H9 (cell line): Measurements from ENCODE around the gene HIPK2. TPM values are rescaled to one million over a fixed set of nuclear protein-coding genes. Genes with fewer than 3 reads are reported as not detected.

Experiments used
- DNase-seq: peaks from one replicate; pipeline ENCODE4 v3.0.0-alpha.2; 2017
- H2AFZ ChIP-seq: one replicate; pipeline ENCODE4 v1.6.1; 2013; ENCODE audit warnings: mild to moderate bottlenecking, low read length, control low read depth, moderate library complexity
- H2AK5ac ChIP-seq: 2 replicates; pipeline ENCODE4 v1.6.1; 2013; ENCODE audit warnings: low read length, control low read depth, mixed read lengths; ENCODE audit not compliant: insufficient read length
- H2BK120ac ChIP-seq: one replicate; pipeline ENCODE4 v1.6.1; 2013; ENCODE audit warnings: low read depth, mild to moderate bottlenecking, low read length, control low read depth, inconsistent platforms; ENCODE audit not compliant: poor library complexity, severe bottlenecking
- H2BK12ac ChIP-seq: 2 replicates; pipeline ENCODE4 v1.6.1; 2013; ENCODE audit warnings: low read length, control low read depth, mixed read lengths, low read depth; ENCODE audit not compliant: insufficient read length
- H2BK15ac ChIP-seq: 2 replicates; pipeline ENCODE4 v1.6.1; 2013; ENCODE audit warnings: low read depth, low read length, control low read depth
- H2BK20ac ChIP-seq: one replicate; pipeline ENCODE4 v1.6.1; 2013; ENCODE audit warnings: low read depth, mild to moderate bottlenecking, low read length, control low read depth, inconsistent platforms; ENCODE audit not compliant: poor library complexity, severe bottlenecking
- H2BK5ac ChIP-seq: 2 replicates; pipeline ENCODE4 v1.6.1; 2013; ENCODE audit warnings: low read length, control low read depth, mixed read lengths; ENCODE audit not compliant: insufficient read length
- H3K14ac ChIP-seq: 2 replicates; pipeline ENCODE4 v1.6.1; 2013; ENCODE audit warnings: low read length, control low read depth; ENCODE audit not compliant: insufficient read depth
- H3K18ac ChIP-seq: 2 replicates; pipeline ENCODE4 v1.6.1; 2013; ENCODE audit warnings: low read depth, mild to moderate bottlenecking, mixed read lengths, low read length, control low read depth; ENCODE audit not compliant: insufficient read length
- H3K23ac ChIP-seq: 2 replicates; pipeline ENCODE4 v1.6.1; 2013; ENCODE audit warnings: low read length, control low read depth, mixed read lengths, low read depth; ENCODE audit not compliant: insufficient read length
- H3K23me2 ChIP-seq: 2 replicates; pipeline ENCODE4 v1.6.1; 2013; ENCODE audit warnings: low read depth, mild to moderate bottlenecking, mixed read lengths, low read length, control low read depth; ENCODE audit not compliant: insufficient read length, poor library complexity, severe bottlenecking
- H3K27ac ChIP-seq: 2 replicates; pipeline ENCODE4 v1.5.1; 2013; ENCODE audit warnings: low read length, control low read depth, mixed read lengths, low read depth; ENCODE audit not compliant: insufficient read length
- H3K27me3 ChIP-seq: 2 replicates; pipeline ENCODE4 v1.6.1; 2013; ENCODE audit warnings: low read length, control low read depth, inconsistent platforms; ENCODE audit not compliant: insufficient read depth
- H3K4ac ChIP-seq: 2 replicates; pipeline ENCODE4 v1.6.1; 2013; ENCODE audit warnings: low read depth, mild to moderate bottlenecking, control low read depth, inconsistent platforms, low read length, moderate library complexity
- H3K4me1 ChIP-seq: 2 replicates; pipeline ENCODE4 v1.6.1; 2013; ENCODE audit warnings: low read length, control low read depth, inconsistent platforms; ENCODE audit not compliant: insufficient read depth
- H3K4me2 ChIP-seq: 2 replicates; pipeline ENCODE4 v1.6.1; 2013; ENCODE audit warnings: low read length, control low read depth, mixed read lengths; ENCODE audit not compliant: insufficient read length, insufficient read depth
- H3K56ac ChIP-seq: 2 replicates; pipeline ENCODE4 v1.6.1; 2013; ENCODE audit warnings: low read depth, mild to moderate bottlenecking, mixed read lengths, low read length, control low read depth; ENCODE audit not compliant: insufficient read length
- H3K79me1 ChIP-seq: 2 replicates; pipeline ENCODE4 v1.6.1; 2013; ENCODE audit warnings: low read depth, mild to moderate bottlenecking, moderate library complexity, low read length, control low read depth, inconsistent platforms; ENCODE audit not compliant: insufficient read depth, poor library complexity, severe bottlenecking
- H3K79me2 ChIP-seq: 2 replicates; pipeline ENCODE4 v1.6.1; 2013; ENCODE audit warnings: low read length, control low read depth, inconsistent platforms; ENCODE audit not compliant: insufficient read depth
- H3K9ac ChIP-seq: 2 replicates; pipeline ENCODE4 v1.6.1; 2013; ENCODE audit warnings: low read length, control low read depth, mixed read lengths; ENCODE audit not compliant: insufficient read length; ENCODE audit errors: extremely low read depth
- H3K9me3 ChIP-seq: one replicate; pipeline ENCODE4 v1.6.1; 2013; ENCODE audit warnings: low read depth, low read length, inconsistent platforms; ENCODE audit not compliant: control insufficient read depth
- H3T11ph ChIP-seq: one replicate; pipeline ENCODE4 v1.6.1; 2013; ENCODE audit warnings: mild to moderate bottlenecking, low read length, control low read depth, inconsistent platforms
- H4K20me1 ChIP-seq: one replicate; pipeline ENCODE4 v1.6.1; 2013; ENCODE audit not compliant: control insufficient read depth, insufficient read length, insufficient read depth
- H4K5ac ChIP-seq: 2 replicates; pipeline ENCODE4 v1.6.1; 2013; ENCODE audit warnings: low read depth, mild to moderate bottlenecking, mixed read lengths, low read length, control low read depth; ENCODE audit not compliant: insufficient read length
- H4K8ac ChIP-seq: replicated peaks from 2 replicates; pipeline ENCODE4 v1.6.1; 2013; ENCODE audit warnings: low read length, control low read depth, mixed read lengths, low read depth; ENCODE audit not compliant: insufficient read length
- H4K91ac ChIP-seq: 2 replicates; pipeline ENCODE4 v1.6.1; 2013; ENCODE audit warnings: low read depth, mild to moderate bottlenecking, moderate library complexity, mixed read lengths, low read length, control low read depth; ENCODE audit not compliant: insufficient read length
- H3K27ac Mint-ChIP-seq, 3 experiments: 2 replicates in 2 of 3; 3 replicates in 1 of 3; pipeline ENCODE4 v1.8.0; 2020 to 2021; ENCODE audit warnings: mixed read lengths in 3 of 3, mild to moderate bottlenecking in 1 of 3, moderate library complexity in 1 of 3
- H3K27me3 Mint-ChIP-seq: 2 replicates; pipeline ENCODE4 v1.8.0; 2021; ENCODE audit warnings: low read depth, mild to moderate bottlenecking, moderate library complexity, mixed read lengths
- H3K36me3 Mint-ChIP-seq, 3 experiments: 2 replicates in 2 of 3; 3 replicates in 1 of 3; pipeline ENCODE4 v1.8.0; 2020 to 2021; ENCODE audit warnings: low read depth in 3 of 3, mixed read lengths in 3 of 3; ENCODE audit not compliant: insufficient read depth in 1 of 3
- H3K4me1 Mint-ChIP-seq, 2 experiments: 2 replicates each; pipeline ENCODE4 v1.8.0; 2020; ENCODE audit warnings: mixed read lengths in 2 of 2
- H3K4me3 Mint-ChIP-seq, 2 experiments: 2 replicates in 1 of 2; 3 replicates in 1 of 2; pipeline ENCODE4 v1.8.0; 2020 to 2021; ENCODE audit warnings: mild to moderate bottlenecking in 2 of 2, mixed read lengths in 2 of 2, moderate library complexity in 1 of 2
- H3K9me3 Mint-ChIP-seq, 2 experiments: 2 replicates in 1 of 2; 3 replicates in 1 of 2; pipeline ENCODE4 v1.8.0; 2020; ENCODE audit warnings: mild to moderate bottlenecking in 2 of 2, mixed read lengths in 2 of 2, moderate library complexity in 1 of 2
- WGBS: extraction: QIAGEN DNeasy Blood & Tissue Kit; methylation state at CpG from one replicate; pipeline ENCODE4 v1.1.7; 2013; ENCODE audit warnings: missing lambda C conversion rate, low lambda C conversion rate, mixed read lengths; ENCODE audit not compliant: insufficient read length; ENCODE audit errors: extremely low coverage; 5-methylcytosine and 5-hydroxymethylcytosine counted together
- total RNA-seq: library from RNA; stranded (reverse); gene quantifications from 2 replicates; pipeline ENCODE4 v1.2.1, GENCODE V29; 2021
- TF ChIP-seq, protein P1 (sequence below): fragments of 200-600 bp; sonication (generic); conservative IDR thresholded peaks from 3 replicates; pipeline ENCODE4 v1.8.0; 2021; ENCODE audit warnings: antibody characterized with exemption, mild to moderate bottlenecking

HIPK2 gene
- total RNA-seq, 1 experiment from 2014 or later, result 21.9 TPM

- no peak overlapping the region for H2BK15ac ChIP-seq
- no peak overlapping the region for H3K4ac ChIP-seq
- peaks cover 0 to 4% (median 3%) of the 10 kb centered on the region in 3 experiments; a peak in 1 of 7 replicates for H3K36me3 Mint-ChIP-seq
- no peak for DNase-seq
- H4K20me1 ChIP-seq, result no peaks in the 10 kb centered on the region
- no peaks in the 10 kb centered on the region for H3K27me3 Mint-ChIP-seq
- no peak overlapping the region for H2AFZ ChIP-seq
- no peak overlapping the region for H4K5ac ChIP-seq
- no peaks in the 10 kb centered on the region for H3K4me1 ChIP-seq
- H3K9me3 ChIP-seq, result no peaks in the 10 kb centered on the region
- H3K79me2 ChIP-seq, result no peaks in the 10 kb centered on the region
- no peak overlapping the region for H4K8ac ChIP-seq
- no peak overlapping the region for H3K4me3 Mint-ChIP-seq
- no peak overlapping the region for H4K91ac ChIP-seq
- H2AK5ac ChIP-seq, result no peak overlapping the region
- H3K9me3 Mint-ChIP-seq, result no peaks in the 10 kb centered on the region
- H2BK20ac ChIP-seq, result no peak overlapping the region
- no peak overlapping the region for H2BK5ac ChIP-seq
- WGBS, result no CpG with 5 or more reads among the region's 2 CpGs
- H3K27ac Mint-ChIP-seq, result no peak overlapping the region
- H2BK12ac ChIP-seq, result no peak overlapping the region
- H2BK120ac ChIP-seq, result no peak overlapping the region
- TF ChIP-seq, protein P1, sequence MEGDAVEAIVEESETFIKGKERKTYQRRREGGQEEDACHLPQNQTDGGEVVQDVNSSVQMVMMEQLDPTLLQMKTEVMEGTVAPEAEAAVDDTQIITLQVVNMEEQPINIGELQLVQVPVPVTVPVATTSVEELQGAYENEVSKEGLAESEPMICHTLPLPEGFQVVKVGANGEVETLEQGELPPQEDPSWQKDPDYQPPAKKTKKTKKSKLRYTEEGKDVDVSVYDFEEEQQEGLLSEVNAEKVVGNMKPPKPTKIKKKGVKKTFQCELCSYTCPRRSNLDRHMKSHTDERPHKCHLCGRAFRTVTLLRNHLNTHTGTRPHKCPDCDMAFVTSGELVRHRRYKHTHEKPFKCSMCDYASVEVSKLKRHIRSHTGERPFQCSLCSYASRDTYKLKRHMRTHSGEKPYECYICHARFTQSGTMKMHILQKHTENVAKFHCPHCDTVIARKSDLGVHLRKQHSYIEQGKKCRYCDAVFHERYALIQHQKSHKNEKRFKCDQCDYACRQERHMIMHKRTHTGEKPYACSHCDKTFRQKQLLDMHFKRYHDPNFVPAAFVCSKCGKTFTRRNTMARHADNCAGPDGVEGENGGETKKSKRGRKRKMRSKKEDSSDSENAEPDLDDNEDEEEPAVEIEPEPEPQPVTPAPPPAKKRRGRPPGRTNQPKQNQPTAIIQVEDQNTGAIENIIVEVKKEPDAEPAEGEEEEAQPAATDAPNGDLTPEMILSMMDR, result no peak
- no peak overlapping the region for H3K4me2 ChIP-seq
- H3K79me1 ChIP-seq, result no peaks in the 10 kb centered on the region
- H3K18ac ChIP-seq, result no peak overlapping the region
- peaks cover 7 to 13% of the 10 kb centered on the region in 2 experiments for H3K4me1 Mint-ChIP-seq
- H3K27me3 ChIP-seq, result no peaks in the 10 kb centered on the region
- no peak overlapping the region for H3K14ac ChIP-seq
- H3T11ph ChIP-seq, result no peak overlapping the region
- no peak overlapping the region for H3K56ac ChIP-seq
- no peak overlapping the region for H3K23ac ChIP-seq
- no peak overlapping the region for H3K9ac ChIP-seq
- H3K23me2 ChIP-seq, result no peaks in the 10 kb centered on the region
- H3K27ac ChIP-seq, result no peak overlapping the region
Measured at GRCh38 chr7:139757968-139758367, 19.8 kb downstream of the HIPK2 start.
